ENCODE results near the gene DDR2.
"Not testable (repeated sequence)": the region's sequence is repeated elsewhere in the genome, so short reads cannot be mapped to it uniquely, and the experiment has no call there.

DDR2 gene

DNA sequence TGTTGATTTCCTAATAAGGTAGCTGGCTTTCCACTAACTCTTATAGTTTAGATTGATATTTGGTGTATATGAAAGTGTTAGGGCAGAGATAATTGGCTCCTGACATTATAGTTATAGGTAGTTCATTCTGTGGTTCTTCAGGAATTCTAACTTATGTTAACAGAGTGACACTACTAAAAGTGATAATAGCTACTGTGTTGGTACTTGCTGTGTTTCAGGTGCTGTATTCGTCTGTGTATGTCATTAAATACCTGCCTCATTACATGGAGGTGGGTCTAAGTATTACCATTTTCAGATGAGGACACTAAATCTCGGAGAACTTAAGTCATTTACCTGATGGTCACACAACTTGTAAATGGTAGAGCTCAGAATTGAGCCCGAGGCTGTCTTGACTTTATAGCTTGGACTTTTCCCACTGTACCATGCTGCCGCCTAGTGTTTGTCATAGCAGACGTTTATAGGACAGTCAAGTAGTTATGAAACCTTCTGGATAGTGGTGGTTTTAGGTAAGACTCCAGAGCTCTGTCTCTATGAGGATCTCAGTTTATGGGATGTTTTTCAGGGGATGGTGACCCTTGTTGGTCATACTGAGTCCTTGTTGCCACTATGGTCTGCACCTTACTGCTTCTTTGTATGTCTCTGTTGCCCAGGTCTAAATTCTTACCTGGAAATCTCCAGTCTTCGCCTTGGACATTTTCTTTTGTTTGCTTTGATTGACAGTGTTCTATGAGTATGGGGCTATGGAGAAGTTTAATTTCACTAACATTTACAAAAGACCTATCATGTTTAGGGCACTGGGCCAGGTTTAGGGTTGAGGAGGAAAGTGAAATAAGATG lies 167.9 kb downstream of the DDR2 start:
- in situ Hi-C loops (cut with HindIII; ENCODE audit: low sequenced_read_pairs); H3K4me3 ChIP-seq (ENCODE audit: low read depth, low read length): not testable (repeated sequence)
- peak; percentile 70 for DNase-seq (ENCODE audit: low read depth, low spot score)
- TF ChIP-seq, protein P1, sequence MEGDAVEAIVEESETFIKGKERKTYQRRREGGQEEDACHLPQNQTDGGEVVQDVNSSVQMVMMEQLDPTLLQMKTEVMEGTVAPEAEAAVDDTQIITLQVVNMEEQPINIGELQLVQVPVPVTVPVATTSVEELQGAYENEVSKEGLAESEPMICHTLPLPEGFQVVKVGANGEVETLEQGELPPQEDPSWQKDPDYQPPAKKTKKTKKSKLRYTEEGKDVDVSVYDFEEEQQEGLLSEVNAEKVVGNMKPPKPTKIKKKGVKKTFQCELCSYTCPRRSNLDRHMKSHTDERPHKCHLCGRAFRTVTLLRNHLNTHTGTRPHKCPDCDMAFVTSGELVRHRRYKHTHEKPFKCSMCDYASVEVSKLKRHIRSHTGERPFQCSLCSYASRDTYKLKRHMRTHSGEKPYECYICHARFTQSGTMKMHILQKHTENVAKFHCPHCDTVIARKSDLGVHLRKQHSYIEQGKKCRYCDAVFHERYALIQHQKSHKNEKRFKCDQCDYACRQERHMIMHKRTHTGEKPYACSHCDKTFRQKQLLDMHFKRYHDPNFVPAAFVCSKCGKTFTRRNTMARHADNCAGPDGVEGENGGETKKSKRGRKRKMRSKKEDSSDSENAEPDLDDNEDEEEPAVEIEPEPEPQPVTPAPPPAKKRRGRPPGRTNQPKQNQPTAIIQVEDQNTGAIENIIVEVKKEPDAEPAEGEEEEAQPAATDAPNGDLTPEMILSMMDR (IDR thresholded peaks at IDR 0.05; ENCODE audit: low read depth, low read length): peak; percentile 67

DNA sequence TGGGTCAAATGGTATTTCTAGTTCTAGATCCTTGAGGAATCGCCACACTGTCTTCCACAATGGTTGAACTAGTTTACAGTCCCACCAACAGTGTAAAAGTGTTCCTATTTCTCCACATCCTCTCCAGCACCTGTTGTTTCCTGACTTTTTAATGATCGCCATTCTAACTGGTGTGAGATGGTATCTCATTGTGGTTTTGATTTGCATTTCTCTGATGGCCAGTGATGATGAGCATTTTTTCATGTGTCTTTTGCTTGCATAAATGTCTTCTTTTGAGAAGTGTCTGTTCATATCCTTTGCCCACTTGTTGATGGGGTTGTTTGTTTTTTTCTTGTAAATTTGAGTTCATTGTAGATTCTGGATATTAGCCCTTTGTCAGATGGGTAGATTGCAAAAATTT lies 175.2 kb downstream of the DDR2 start:
- in situ Hi-C loops (cut with HindIII; ENCODE audit: low sequenced_read_pairs); H3K4me3 ChIP-seq (ENCODE audit: low read depth, low read length); DNase-seq (ENCODE audit: low read depth, low spot score): not testable (repeated sequence)

DNA sequence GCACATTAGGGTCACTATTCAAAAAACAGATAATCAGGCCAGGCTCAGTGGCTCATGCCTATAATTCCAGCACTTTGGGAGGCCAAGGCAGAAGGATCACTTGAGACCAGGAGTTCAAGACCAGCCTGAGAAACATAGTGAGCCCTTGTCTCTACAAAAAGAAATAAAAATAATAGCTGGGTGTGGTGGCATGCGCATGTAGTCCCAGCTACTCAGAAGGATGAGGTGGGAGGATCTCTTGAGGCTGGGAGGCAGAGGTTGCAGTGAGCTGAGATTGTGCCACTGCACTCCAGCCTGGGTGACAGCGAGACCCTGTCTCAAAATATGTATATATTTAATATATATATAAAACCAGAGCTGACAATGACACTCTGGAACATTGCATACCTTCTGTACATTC lies 180.1 kb downstream of the DDR2 start:
- in situ Hi-C loops (cut with HindIII; ENCODE audit: low sequenced_read_pairs); DNase-seq (ENCODE audit: low read depth, low spot score); H3K4me3 ChIP-seq (ENCODE audit: low read depth, low read length): not testable (repeated sequence)

DNA sequence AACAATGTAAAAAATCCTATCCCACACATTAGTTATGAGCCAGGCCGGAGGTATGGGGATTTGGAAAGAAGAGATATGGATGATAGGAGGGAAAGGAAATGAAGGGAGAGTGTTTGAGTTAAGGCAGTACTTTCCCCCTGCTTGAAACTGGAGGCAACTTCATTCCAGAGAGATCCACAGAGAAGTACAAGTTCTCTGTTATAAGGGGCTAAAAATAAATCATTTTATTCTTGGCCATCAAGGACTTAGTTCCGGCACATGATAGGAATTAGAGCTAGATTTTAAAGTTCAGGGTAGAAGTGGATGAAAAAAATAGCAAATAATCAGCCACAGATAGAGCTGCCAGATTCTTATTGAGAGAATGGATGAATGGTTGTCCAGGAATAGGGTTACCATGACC lies 185.9 kb downstream of the DDR2 start:
- in situ Hi-C loops (cut with HindIII; ENCODE audit: low sequenced_read_pairs); DNase-seq (ENCODE audit: low read depth, low spot score); H3K4me3 ChIP-seq (ENCODE audit: low read depth, low read length): not testable (repeated sequence)

DNA sequence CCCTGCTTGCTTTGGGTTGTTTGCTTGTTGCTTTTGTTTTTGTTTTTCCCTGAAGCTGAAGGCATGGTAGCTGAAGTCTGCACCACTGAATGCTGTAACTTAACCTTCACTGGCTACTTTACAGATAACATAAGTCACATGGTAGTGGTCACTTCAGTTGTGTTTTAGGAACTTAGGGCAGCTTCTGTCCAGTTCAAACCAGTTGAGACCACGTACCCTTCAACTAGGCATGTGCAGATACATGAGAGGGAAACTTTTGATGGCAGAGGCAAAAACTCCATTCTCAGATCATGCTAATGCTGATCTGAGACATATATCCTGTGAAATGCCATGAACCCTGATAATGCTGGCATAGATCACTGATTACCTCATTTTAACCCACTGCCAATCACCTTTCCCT lies 186.4 kb downstream of the DDR2 start:
- in situ Hi-C loops (cut with HindIII; ENCODE audit: low sequenced_read_pairs); H3K4me3 ChIP-seq (ENCODE audit: low read depth, low read length): not testable (repeated sequence)

DNA sequence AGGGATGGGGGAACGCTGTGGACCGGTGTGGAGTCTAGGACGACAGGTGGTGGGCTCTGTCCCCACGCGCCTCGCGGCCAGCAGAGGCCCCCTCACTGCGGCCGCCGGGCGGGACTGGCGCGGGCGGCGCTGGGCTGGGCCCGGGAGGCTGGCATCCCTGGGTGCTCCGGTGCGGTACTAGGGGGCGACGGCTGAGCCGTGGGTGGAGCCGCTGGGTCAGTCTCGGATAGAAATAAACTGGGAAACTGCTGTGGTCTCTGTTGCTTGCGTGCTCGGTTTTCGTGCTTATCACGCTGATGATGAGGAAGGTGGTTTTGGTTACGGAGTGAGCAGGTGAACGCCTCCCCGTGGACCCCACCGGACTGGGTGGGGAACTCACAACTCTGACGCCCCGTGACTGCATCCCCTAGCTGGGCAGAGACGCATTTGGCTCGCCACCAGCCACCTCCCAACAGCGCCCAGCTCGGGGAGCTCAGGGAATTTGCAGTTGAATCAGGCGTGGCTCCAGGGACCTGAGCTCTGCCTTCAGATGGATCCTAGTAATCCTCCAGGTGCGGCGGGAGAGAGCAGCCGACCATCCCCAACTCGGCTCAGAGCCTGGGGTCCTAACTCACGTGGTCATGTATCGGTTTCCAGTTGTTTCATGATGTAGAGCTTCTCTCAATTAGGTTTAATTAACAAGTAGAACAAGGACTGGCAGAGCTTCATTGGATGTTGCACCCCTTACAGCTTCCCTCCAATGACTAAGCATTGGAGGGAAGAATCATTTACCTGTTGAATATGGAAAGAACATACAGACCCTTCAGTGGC lies 190.3 kb downstream of the DDR2 start:
- TF ChIP-seq, protein P1 (IDR thresholded peaks at IDR 0.05; ENCODE audit: low read depth, low read length): peak; percentile 21
- DNase-seq (ENCODE audit: low read depth, low spot score): no peak
- H3K4me3 ChIP-seq (ENCODE audit: low read depth, low read length): peak overlapping the region; percentile 57
- in situ Hi-C loops (cut with HindIII; ENCODE audit: low sequenced_read_pairs): no loop called here

More for the DNA sequence above, 186.4 kb downstream of the DDR2 start:
- DNase-seq (ENCODE audit: low read depth, low spot score): not testable (repeated sequence)

DNA sequence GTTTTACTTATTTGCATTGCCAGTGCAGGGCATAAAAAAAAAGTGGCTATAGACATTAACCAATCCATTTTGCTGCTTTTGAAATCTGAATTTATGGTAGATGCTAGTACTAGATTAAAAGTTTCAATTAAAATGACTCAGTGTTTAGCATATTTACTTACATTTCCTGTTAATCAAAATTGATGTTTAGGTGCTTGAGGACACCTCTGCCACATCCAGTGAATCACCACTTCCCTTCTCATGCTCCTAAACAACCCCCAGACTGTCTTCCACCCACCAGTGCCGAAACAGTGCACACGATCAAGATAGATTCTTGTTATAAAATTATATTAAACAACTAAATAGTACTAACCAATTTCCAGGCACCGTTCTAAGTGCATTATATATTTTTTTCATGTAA lies 191.0 kb downstream of the DDR2 start:
- in situ Hi-C loops (cut with HindIII; ENCODE audit: low sequenced_read_pairs): no loop called here
- DNase-seq (ENCODE audit: low read depth, low spot score): no peak
- H3K4me3 ChIP-seq (ENCODE audit: low read depth, low read length): no peak overlapping the region
- TF ChIP-seq, protein P1 (IDR thresholded peaks at IDR 0.05; ENCODE audit: low read depth, low read length): no peak

DNA sequence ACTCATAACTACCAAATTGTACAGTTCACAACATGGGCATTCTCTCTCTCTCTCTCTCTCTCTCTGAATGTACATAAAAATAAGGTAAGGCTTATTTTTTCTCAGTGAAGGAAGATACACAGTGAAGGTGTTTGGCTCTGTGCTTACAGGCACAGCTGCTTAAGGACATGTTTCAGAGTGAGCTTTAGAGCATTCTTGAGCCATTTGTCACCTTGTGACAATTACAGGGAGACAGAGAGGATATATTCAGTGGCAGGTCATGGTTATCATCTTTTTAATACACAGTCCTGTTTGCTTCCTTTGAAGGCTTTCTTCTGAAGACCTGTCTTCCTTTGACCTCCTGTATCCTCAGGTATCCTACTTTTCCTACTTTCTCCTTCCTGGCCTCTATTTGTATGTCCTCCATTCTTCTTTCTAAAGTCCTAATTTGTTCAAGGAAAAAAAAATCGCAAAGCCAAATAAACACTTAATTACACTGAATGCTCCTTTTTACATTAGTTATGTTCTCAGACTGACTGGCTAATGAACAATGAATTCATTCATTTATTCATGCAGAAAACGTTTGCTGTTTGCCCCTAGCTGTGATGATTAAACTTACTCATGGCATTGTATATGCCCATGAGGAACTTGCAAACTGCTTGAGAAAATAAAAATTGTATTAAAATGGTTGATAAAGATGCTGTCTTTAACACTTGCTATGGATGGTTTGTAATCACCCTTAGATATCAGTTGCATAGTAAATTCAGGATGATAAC lies 191.7 kb downstream of the DDR2 start:
- TF ChIP-seq, protein P1 (IDR thresholded peaks at IDR 0.05; ENCODE audit: low read depth, low read length): no peak
- H3K4me3 ChIP-seq (ENCODE audit: low read depth, low read length): no peak overlapping the region
- DNase-seq (ENCODE audit: low read depth, low spot score): no peak
- in situ Hi-C loops (cut with HindIII; ENCODE audit: low sequenced_read_pairs): no loop called here
